GM12878 (cell line): Measurements from ENCODE around the gene ILF2. TPM values are rescaled to one million over a fixed set of nuclear protein-coding genes. Genes with fewer than 3 reads are reported as not detected.
A peak's percentile ranks its signal among the peaks of the same experiment; 100 is the strongest.

Experiments
- ATAC-seq: fragments of 200-7000 bp; cut with Tn5 transposase; 3 replicates; pipeline ENCODE4 v1.9.1; 2020; ENCODE audit warnings: mild to moderate bottlenecking, moderate library complexity
- BruUV-seq: library from RNA; stranded (reverse); fragments of 400-500 nt; replicated peaks from 2 replicates; lab custom pipeline; 2021; lab: Mats Ljungman, UMichigan
- CTCF ChIA-PET: fragments of 300-600 bp; sonication (Branson Sonifier 250); formaldehyde crosslinking; extraction: SDS; loops from one replicate; lab custom pipeline; 2021; ENCODE audit warnings: inconsistent platforms; lab: Yijun Ruan, JAX
- POLR2A ChIA-PET: fragments of 350-600 bp; formaldehyde crosslinking; extraction: SDS; loops from one replicate; lab custom pipeline; 2021; ENCODE audit warnings: inconsistent platforms; lab: Charles Lee
- RAD21 ChIA-PET: fragments of 300-600 bp; sonication (Branson Sonifier 250); formaldehyde crosslinking; loops from one replicate; lab custom pipeline; 2023; ENCODE audit warnings: antibody characterized with exemption; ENCODE audit not compliant: unreplicated experiment; lab: Charles Lee
- SMC1A ChIA-PET: fragments of 300-600 bp; sonication (Branson Sonifier 250); formaldehyde crosslinking; loops from one replicate; lab custom pipeline; 2023; ENCODE audit not compliant: unreplicated experiment, uncharacterized antibody; lab: Charles Lee
- DNase-seq: peaks from one replicate; pipeline ENCODE4 v3.0.0-alpha.2; 2011; ENCODE audit warnings: low read depth, low spot score
- FAIRE-seq: peaks from 3 replicates; lab custom pipeline; 2011; peaks lifted over from hg19 to GRCh38; lab: Jason Lieb, UNC
- H2AFZ ChIP-seq: 2 replicates; pipeline ENCODE4 v1.6.0; 2011; ENCODE audit warnings: low read depth, low read length, control low read depth; ENCODE audit not compliant: control insufficient read depth
- H3K27ac ChIP-seq: 2 replicates; pipeline ENCODE4 v1.5.1; 2011; ENCODE audit warnings: control low read depth; ENCODE audit not compliant: control insufficient read depth, insufficient read depth
- H3K27me3 ChIP-seq, 2 experiments: replicated peaks in 1 of 2; 2 replicates each; pipeline versions ENCODE4 v1.6.0 to v1.6.1; 2011; ENCODE audit warnings: low read length in 1 of 2; ENCODE audit not compliant: control insufficient read depth in 2 of 2, insufficient read depth in 2 of 2
- H3K36me3 ChIP-seq, 2 experiments: 2 replicates each; pipeline ENCODE4 v1.5.1; 2011; ENCODE audit warnings: low read length in 1 of 2; ENCODE audit not compliant: control insufficient read depth in 2 of 2, insufficient read depth in 2 of 2
- H3K4me1 ChIP-seq: 2 replicates; pipeline ENCODE4 v1.6.1; 2011; ENCODE audit warnings: mild to moderate bottlenecking, low read length, moderate library complexity, mixed read lengths; ENCODE audit not compliant: control insufficient read depth, insufficient read depth
- H3K4me2 ChIP-seq: 2 replicates; pipeline ENCODE4 v1.6.0; 2011; ENCODE audit warnings: control low read depth; ENCODE audit not compliant: control insufficient read depth, insufficient read depth
- H3K4me3 ChIP-seq: fragments of 200-600 bp; sonication (generic); 2 replicates; pipeline ENCODE4 v1.5.1; 2016
- H3K79me2 ChIP-seq: 2 replicates; pipeline ENCODE4 v1.6.0; 2011; ENCODE audit warnings: low read length; ENCODE audit not compliant: control insufficient read depth, insufficient read depth
- H3K9ac ChIP-seq: 2 replicates; pipeline ENCODE4 v1.8.0; 2011; ENCODE audit warnings: low read length, control low read depth, mixed read lengths; ENCODE audit not compliant: control insufficient read depth, insufficient read depth
- H3K9me3 ChIP-seq: replicated peaks from 3 replicates; pipeline ENCODE4 v1.5.1; 2011; ENCODE audit warnings: mild to moderate bottlenecking, low read length; ENCODE audit not compliant: control insufficient read depth, insufficient read depth
- H4K20me1 ChIP-seq: 2 replicates; pipeline ENCODE4 v1.6.0; 2011; ENCODE audit not compliant: control insufficient read depth, insufficient read depth
- BHLHE40 ChIP-seq, 2 experiments: fragments of 450-650 bp in 1 of 2; IDR thresholded peaks; 2 replicates each; pipeline ENCODE4 v1.6.1; 2011 to 2017; ENCODE audit warnings: low read depth in 2 of 2, borderline replicate concordance in 1 of 2, improper control_type of control experiment in 1 of 2, low read length in 1 of 2, mild to moderate bottlenecking in 1 of 2
- CHD4 ChIP-seq: fragments of 200-600 bp; sonication (generic); IDR thresholded peaks from 2 replicates; pipeline ENCODE4 v1.6.1; 2016; ENCODE audit warnings: mild to moderate bottlenecking
- CTCF ChIP-seq, 3 experiments: IDR thresholded peaks in 2 of 3; conservative IDR thresholded peaks in 1 of 3; 2 replicates each; pipeline ENCODE4 v1.5.1; 2011; ENCODE audit warnings: low read depth in 3 of 3, low read length in 3 of 3, mild to moderate bottlenecking in 3 of 3, control low read depth in 2 of 3, moderate library complexity in 2 of 3, inconsistent platforms in 1 of 3, mixed read lengths in 1 of 3; ENCODE audit not compliant: control insufficient read depth in 2 of 3, insufficient read depth in 1 of 3; ENCODE audit errors: extremely low read depth in 1 of 3
- LARP7 ChIP-seq: fragments of 450-650 bp; IDR thresholded peaks from 2 replicates; pipeline ENCODE4 v1.6.1; 2017; ENCODE audit warnings: mild to moderate bottlenecking
- MEF2B ChIP-seq: fragments of 450-650 bp; IDR thresholded peaks from 2 replicates; pipeline ENCODE4 v1.6.1; 2018; ENCODE audit warnings: mild to moderate bottlenecking, moderate library complexity; ENCODE audit not compliant: partially characterized antibody, poor library complexity, severe bottlenecking
- PAX8 ChIP-seq: fragments of 450-650 bp; IDR thresholded peaks from 2 replicates; pipeline ENCODE4 v1.6.1; 2017; ENCODE audit warnings: mild to moderate bottlenecking, moderate library complexity
- RAD21 ChIP-seq: IDR thresholded peaks from 2 replicates; pipeline ENCODE4 v1.6.1; 2011; ENCODE audit warnings: mild to moderate bottlenecking, low read depth, low read length, moderate library complexity; ENCODE audit not compliant: insufficient read depth
- RCOR1 ChIP-seq: conservative IDR thresholded peaks from 2 replicates; pipeline ENCODE4 v1.6.1; 2012; ENCODE audit warnings: low read depth, low read length, improper control_type of control experiment
- RELA ChIP-seq: fragments of 450-650 bp; IDR thresholded peaks from 2 replicates; pipeline ENCODE4 v1.8.0; 2014; ENCODE audit warnings: borderline replicate concordance; ENCODE audit not compliant: partially characterized antibody
- SIN3A ChIP-seq: IDR thresholded peaks from 2 replicates; pipeline ENCODE4 v1.6.1; 2012; ENCODE audit warnings: low read depth, low read length, improper control_type of control experiment
- SMC3 ChIP-seq: IDR thresholded peaks from 2 replicates; pipeline ENCODE4 v1.6.1; 2011; ENCODE audit warnings: low read length, improper control_type of control experiment, borderline replicate concordance
- SREBF2 ChIP-seq: IDR thresholded peaks from 2 replicates; pipeline ENCODE4 v1.6.1; 2012; ENCODE audit warnings: mild to moderate bottlenecking, low read length
- ZNF207 ChIP-seq: fragments of 450-650 bp; IDR thresholded peaks from 2 replicates; pipeline ENCODE4 v1.6.1; 2014; ENCODE audit warnings: antibody characterized with exemption, mild to moderate bottlenecking, borderline replicate concordance
- WGBS: methylation state at CpG from one replicate; pipeline ENCODE4 v1.1.6; 2016; ENCODE audit warnings: low lambda C conversion rate; ENCODE audit not compliant: insufficient replicate concordance, insufficient coverage; ENCODE audit errors: missing lambda C conversion rate; 5-methylcytosine and 5-hydroxymethylcytosine counted together
- in situ Hi-C: fragments of 300-500 bp; cut with MboI; formaldehyde crosslinking; loops from 9 replicates; pipeline ENCODE4 v1.14.3; 2018; ENCODE audit warnings: mixed read lengths
- intact Hi-C: fragments of 100-400 bp; cut with micrococcal nuclease; formaldehyde crosslinking; loops from one replicate; pipeline ENCODE4 v1.14.2; 2022; ENCODE audit not compliant: unreplicated experiment
- polyA plus RNA-seq, 11 experiments: library from polyadenylated mRNA; depleted of rRNA in 4 of 11; unstranded in 6 of 11; stranded (reverse) in 5 of 11; fragments of >200 nt; fragmentation: Nextera tagmentation in 4 of 11; fragmentation: Illumina TruSeq in 1 of 11; extraction: Ambion mirVana in 4 of 11; extraction: Trizol in 1 of 11; gene quantifications; 1 replicate in 1 of 11; 2 replicates in 10 of 11; pipeline versions ENCODE4 v1.2.1 to v1.2.3, GENCODE V29; 2011 to 2016; ENCODE audit warnings: inconsistent platforms in 2 of 11, missing spikeins in 2 of 11, low read depth in 1 of 11
- total RNA-seq, 4 experiments: library from RNA; depleted of rRNA in 3 of 4; stranded (reverse); fragments of >200 nt in 3 of 4; fragmentation: Illumina TruSeq in 1 of 4; extraction: Trizol in 1 of 4; gene quantifications; 2 replicates each; pipeline versions ENCODE4 v1.2.1 to v1.2.3, GENCODE V29; 2013 to 2021

Gene ILF2
- total and polyA plus RNA-seq, 10 of the 15 experiments (the other 5 are each of a cell fraction or from before 2014, with no cell fraction given): 261 to 520 (median 449) TPM

- no peak for DNase-seq
- Histone ChIP-seq H3K4me2 (no peak overlapping the region), H2AFZ (no peak overlapping the region), H3K9me3 (no peaks in the 10 kb centered on the region)
- 96% methylated on average over 6 of the region's 6 CpGs for WGBS
- TF ChIP-seq PAX8 (no peak), ZNF207 (no peak), SIN3A (no peak), BHLHE40 (IDR thresholded peaks at IDR 0.05; ENCODE audit: borderline replicate concordance in 1 of 2, low read depth in 2 of 2, low read length in 1 of 2) (no peak)
- TF ChIP-seq, all 136 proteins: peak for 0
- H4K20me1 ChIP-seq: no peaks in the 10 kb centered on the region
- ATAC-seq (no peak), FAIRE-seq (no peak)
- ChIA-PET CTCF (interaction anchor here (1.0 to 7.8 kb wide), 8 partner anchors 9 to 117 kb away, joined by 3 to 106 read pairs (median 9); partner anchors contain the start of genes CHTOP, S100A1, S100A13 and S100A6), RAD21 (interaction anchor here (2.9 to 6.2 kb wide), 2 partner anchors 8 to 48 kb away, joined by 13 to 60 read pairs; partner anchors contain the start of gene S100A13), SMC1A (interaction anchor here (0.8 to 5.0 kb wide), 7 partner anchors 9 to 109 kb away, joined by 3 to 36 read pairs (median 10); partner anchors contain the start of gene S100A1), POLR2A (interaction anchor here (1.6 kb wide), 1 partner anchor 15 kb away, joined by 4 read pairs; the partner anchor contains the start of gene CHTOP)
- no peak overlapping the region for H3K4me3 ChIP-seq
- in situ Hi-C loops (no loop called here), intact Hi-C loops (no loop called here)
- no peak overlapping the region for H3K27ac ChIP-seq
- no peaks in the 10 kb centered on the region for H3K36me3 ChIP-seq
- no peaks in the 10 kb centered on the region for H3K79me2 ChIP-seq
- no TSS peak for BruUV-seq
- H3K9ac ChIP-seq: no peak overlapping the region
- H3K27me3 ChIP-seq: no peaks in the 10 kb centered on the region
- H3K4me1 ChIP-seq: peaks cover 20% of the 10 kb centered on the region
Measured at GRCh38 chr1:153619171-153619570, 51.6 kb downstream of the ILF2 start.

- Histone ChIP-seq H3K4me3 (no peak overlapping the region), H2AFZ (peak overlapping the region; percentile 65; the same call in 1 of the 2 replicates), H3K36me3 (no peaks in the 10 kb centered on the region), H3K79me2 (no peaks in the 10 kb centered on the region), H3K4me2 (no peak overlapping the region)
- DNase-seq (no peak), ATAC-seq (peak; percentile 94), FAIRE-seq (no peak)
- RAD21 ChIA-PET: interaction anchor here (1.0 to 6.2 kb wide), 7 partner anchors 9 to 107 kb away, joined by 3 to 60 read pairs (median 4); partner anchors contain the start of genes CHTOP, S100A13 and S100A6
- BruUV-seq: no TSS peak
- CTCF ChIA-PET: interaction anchor here (0.6 to 7.8 kb wide), 16 partner anchors 11 to 1212 kb away, joined by 3 to 106 read pairs (median 4); partner anchors contain the start of genes CHTOP, S100A1, S100A13 and S100A6
- intact Hi-C loops (loop anchor here (1.0 to 2.0 kb wide), 2 partner anchors 45 to 107 kb away; no protein-coding TSS in a partner anchor), in situ Hi-C loops (no loop called here)
- SMC1A ChIA-PET: interaction anchor here (0.8 to 5.0 kb wide), 9 partner anchors 11 to 107 kb away, joined by 4 to 36 read pairs (median 10); partner anchors contain the start of gene S100A1
- WGBS: 11% methylated on average over 6 of the region's 6 CpGs
- TF ChIP-seq SREBF2 (no peak), CTCF (IDR thresholded peaks at IDR 0.05 in 2 of 3, conservative IDR thresholded peaks at IDR 0.05 in 1 of 3; ENCODE audit: control insufficient read depth in 2 of 3, extremely low read depth in 1 of 3, insufficient read depth in 1 of 3, low read depth in 3 of 3, low read length in 3 of 3) (peak; percentile 49 to 69 (median 57)), RELA (no peak), MEF2B (no peak), LARP7 (no peak), CHD4 (no peak), SMC3 (peak; percentile 59), RCOR1 (no peak), RAD21 (peak; percentile 36; the same call in 1 of the 2 replicates)
- TF ChIP-seq, all 136 proteins: peak for 3
- H4K20me1 ChIP-seq: no peaks in the 10 kb centered on the region
- POLR2A ChIA-PET: interaction anchor here (1.3 kb wide), 1 partner anchor 16 kb away, joined by 5 read pairs; the partner anchor contains the start of gene CHTOP
- no peak overlapping the region for H3K9ac ChIP-seq
- no peak overlapping the region for H3K27ac ChIP-seq
- no peaks in the 10 kb centered on the region for H3K9me3 ChIP-seq
- no peaks in the 10 kb centered on the region for H3K27me3 ChIP-seq
- peaks cover 14% of the 10 kb centered on the region for H3K4me1 ChIP-seq
Measured at GRCh38 chr1:153617663-153618062, 53.1 kb downstream of the ILF2 start.
